LNCAP (cell line): ENCODE results near the gene GYPE.
"Not testable (repeated sequence)": the region's sequence is repeated elsewhere in the genome, so short reads cannot be mapped to it uniquely, and the experiment has no call there.

Source experiments
- TF ChIP-seq, protein P1 (sequence below): fragments of 450-650 bp; IDR thresholded peaks from 2 replicates; pipeline ENCODE4 v1.5.1; 2017; ENCODE audit warnings: mild to moderate bottlenecking

GYPE gene

DNA sequence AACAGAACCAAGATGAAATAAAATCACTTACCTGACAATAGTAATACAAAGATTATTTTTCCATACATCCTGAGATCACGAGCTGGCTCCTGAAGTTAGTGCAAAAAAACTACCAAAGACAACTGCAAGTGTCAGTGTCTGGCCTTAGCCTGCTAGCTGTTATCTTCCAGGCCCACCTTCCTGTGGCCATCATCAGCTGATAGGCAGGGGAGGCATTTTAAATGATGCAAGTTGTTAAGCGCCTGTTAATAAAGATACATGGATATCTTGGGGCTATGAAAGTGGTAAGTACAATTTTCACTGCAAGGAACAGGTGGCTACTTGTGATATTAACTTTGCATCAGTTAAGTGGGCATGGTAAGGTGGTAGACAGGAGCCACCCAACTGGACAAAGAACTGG is at the start of gene GYPE:
TSS of gene GYPE (minus strand) at position 120 of the 400 bp plus-strand sequence. CDS start at position 68, 52 bp downstream.
- TF ChIP-seq, protein P1, sequence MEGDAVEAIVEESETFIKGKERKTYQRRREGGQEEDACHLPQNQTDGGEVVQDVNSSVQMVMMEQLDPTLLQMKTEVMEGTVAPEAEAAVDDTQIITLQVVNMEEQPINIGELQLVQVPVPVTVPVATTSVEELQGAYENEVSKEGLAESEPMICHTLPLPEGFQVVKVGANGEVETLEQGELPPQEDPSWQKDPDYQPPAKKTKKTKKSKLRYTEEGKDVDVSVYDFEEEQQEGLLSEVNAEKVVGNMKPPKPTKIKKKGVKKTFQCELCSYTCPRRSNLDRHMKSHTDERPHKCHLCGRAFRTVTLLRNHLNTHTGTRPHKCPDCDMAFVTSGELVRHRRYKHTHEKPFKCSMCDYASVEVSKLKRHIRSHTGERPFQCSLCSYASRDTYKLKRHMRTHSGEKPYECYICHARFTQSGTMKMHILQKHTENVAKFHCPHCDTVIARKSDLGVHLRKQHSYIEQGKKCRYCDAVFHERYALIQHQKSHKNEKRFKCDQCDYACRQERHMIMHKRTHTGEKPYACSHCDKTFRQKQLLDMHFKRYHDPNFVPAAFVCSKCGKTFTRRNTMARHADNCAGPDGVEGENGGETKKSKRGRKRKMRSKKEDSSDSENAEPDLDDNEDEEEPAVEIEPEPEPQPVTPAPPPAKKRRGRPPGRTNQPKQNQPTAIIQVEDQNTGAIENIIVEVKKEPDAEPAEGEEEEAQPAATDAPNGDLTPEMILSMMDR, result not testable (repeated sequence)

DNA sequence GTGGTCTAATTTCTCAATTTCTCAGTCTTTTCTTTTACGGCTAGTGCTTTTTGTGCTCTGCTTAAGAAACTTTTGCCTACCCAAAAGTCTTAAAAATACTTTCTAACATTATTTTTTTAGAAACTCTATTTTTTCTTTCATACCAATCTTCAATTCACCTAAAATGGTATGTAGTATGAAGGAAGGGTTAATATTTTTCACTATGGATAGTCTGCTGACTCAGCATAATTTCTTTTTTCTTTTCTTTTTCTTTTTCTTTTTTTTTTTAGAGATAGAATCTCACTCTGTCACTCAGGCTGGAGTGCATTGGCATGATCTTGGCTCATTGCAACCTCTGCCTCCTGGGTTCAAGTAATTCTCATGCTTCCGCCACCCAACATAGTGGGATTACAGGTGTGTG is 34.2 kb upstream of the GYPE start:
- TF ChIP-seq, protein P1, result no peak

DNA sequence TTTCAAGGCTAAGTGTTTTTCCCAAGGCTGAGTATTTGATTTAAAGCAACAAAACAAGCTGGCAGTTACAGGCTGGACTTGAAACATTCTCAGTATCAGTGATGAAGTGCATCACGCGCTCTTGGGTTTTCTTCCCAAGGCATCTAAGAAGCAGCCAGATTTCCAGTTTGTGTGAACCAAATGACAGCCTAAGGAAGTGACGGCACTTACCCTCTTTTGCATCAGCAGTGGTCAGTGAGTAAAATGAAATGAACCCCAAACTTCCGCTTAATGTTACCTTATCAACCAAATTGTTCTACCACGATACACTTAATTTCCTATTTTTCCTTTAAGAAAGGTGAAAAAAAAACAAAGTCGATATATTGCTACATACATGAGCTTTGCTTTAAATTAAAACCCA is 15.8 kb upstream of the GYPE start:
- TF ChIP-seq, protein P1, result no peak

DNA sequence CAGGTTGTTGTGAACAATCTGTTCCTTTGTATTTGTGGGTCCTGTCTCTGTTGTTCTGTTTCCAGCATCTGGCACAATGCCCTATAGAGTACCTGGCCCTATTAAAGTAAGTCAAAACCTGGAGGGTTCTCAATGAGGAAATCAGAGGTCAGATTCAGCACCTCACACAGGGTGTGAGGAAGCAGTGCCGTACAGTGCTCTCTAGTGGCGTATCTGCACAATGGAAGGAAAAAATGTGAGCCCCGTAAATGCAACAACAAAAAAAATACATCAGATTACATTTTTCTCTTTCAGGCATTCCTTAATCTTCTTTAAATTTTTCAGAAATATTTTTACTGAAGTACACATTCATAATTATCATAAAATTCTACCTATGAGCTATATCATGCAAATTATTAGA is 2.5 kb upstream of the GYPE start:
- TF ChIP-seq, protein P1, result peak; percentile 53

DNA sequence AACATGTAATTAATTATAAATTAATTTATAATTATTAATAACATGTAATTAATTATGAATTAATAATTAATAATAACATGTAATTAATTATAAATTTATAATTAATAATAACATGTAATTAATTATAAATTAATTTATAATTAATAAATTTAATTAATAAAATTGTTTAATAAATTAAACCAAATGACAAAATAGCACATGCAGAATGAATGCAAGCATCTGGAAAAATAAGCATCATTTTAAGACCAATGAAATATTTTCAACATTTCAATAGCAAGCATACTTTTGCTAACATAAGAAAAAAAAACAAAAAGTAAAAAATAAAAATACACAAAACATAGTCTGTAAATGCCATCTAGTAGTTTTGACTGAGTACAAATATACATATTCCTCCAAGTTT is 21.8 kb downstream of the GYPE start:
- TF ChIP-seq, protein P1, result no peak

DNA sequence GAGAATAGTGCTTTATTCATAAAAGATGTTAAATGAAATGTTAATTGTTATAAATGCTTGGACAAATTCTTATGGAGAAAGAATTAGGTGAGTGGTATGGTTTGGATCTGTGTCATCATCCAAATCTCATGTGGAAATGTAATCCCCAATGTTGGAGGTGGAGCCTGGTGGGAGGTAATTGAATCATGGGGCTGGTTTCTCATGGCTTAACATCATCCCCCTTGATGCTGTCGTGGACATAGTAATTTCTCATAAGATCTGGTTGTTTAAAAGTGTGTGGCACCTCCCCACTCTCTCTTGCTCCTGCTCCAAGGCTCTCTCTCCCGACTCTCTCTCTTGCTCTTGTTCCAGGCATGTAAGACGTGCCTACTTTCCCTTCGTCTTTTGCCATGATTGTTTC is 22.5 kb downstream of the GYPE start:
- TF ChIP-seq, protein P1, result no peak

DNA sequence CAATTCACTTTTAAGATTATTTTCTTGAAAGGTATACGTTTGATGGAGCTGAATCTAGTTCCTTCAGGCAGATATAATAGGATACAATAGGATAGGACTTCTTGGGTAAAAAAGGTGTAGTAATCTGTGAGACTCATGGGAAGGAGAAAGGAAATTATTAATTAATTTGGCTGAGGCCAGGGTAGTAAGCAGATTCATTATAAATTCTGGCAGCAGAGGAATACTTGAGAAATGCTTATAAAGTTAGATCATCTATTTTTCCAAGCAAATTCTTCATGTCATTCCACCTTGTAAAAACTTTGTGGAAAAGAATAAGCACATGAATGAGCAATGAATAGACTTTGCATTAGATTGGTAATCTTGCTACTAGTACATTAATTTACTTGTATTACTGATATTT is 46.9 kb downstream of the GYPE start:
- TF ChIP-seq, protein P1, result no peak
